NCI-H226 (cell line): ENCODE data around the gene TMEM143.
"Not testable (repeated sequence)": the region's sequence is repeated elsewhere in the genome, so short reads cannot be mapped to it uniquely, and the experiment has no call there.

Source experiments
- DNase-seq: peaks from one replicate; pipeline ENCODE4 v3.0.0-alpha.2; 2015

TMEM143 gene

DNA sequence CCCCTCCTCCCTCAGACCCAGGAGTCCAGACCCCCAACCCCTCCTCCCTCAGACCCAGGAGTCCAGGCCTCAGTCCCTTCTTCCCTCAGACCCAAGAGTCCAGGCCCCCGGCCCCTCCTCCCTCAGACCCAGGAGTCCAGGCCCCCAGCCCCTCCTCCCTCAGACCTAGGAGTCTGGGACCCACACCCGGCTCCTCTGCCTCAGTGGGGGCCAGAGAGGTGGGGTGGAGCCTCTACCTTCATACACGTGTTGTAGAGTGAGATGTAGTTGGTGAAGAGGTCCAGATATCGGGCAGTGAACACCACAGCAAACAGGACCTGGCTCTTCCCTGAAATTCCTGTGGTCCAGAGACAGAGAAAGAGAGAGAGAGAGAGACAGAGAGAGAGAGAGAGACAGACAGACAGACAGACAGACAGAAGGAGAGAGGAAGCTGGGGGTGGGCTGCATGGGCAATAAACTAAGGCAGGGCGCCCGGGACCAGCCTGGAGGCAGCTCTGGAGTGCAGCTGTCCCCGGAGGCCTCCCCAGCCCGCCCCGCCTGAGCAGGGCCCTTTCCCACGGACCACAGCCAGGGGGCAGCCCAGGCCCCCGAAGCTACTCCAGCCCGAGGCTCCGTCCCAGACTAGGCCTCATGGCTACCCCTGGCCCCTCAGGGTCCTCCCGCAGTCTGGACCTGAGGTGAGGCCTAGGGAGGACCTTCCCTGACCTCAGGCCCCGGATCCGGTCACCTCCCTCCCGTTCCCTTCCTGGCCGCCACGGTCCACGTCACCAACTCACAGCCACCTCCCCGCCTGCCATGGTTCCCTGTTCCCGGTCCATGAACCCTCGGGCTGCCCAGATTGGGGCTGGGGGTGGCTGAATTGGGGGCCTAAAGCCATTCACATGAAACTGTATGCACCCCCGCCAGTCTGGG lies 26.7 kb upstream of the TMEM143 start:
- peak; percentile 29 for DNase-seq

DNA sequence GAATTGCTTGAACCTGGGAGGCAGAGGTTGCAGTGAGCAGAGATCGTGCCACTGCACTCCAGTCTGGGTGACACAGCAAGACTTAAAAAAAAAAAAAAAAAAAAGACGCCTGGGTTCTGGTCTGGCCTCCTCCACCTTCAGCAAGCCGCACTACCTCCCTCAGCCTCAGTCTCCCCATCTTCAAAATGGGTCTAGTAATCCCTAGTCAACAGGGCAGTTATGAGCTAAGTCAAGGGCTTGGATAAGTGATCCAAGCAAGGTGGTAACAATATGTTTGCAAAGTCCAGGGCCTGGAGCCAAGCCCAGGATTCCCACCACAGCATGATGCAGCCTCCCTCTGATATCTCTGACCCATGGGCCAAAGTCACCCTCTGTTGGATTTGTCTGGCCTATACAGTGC lies 23.2 kb upstream of the TMEM143 start:
- no peak for DNase-seq

GRCh38 chr19:48385461-48386087 lies 21.8 kb upstream of the TMEM143 start:
- DNase-seq = no peak

- no peak for DNase-seq
Measured at GRCh38 chr19:48382286-48382685, 18.5 kb upstream of the TMEM143 start.

GRCh38 chr19:48381178-48381950 lies 17.6 kb upstream of the TMEM143 start:
- DNase-seq = no peak

DNA sequence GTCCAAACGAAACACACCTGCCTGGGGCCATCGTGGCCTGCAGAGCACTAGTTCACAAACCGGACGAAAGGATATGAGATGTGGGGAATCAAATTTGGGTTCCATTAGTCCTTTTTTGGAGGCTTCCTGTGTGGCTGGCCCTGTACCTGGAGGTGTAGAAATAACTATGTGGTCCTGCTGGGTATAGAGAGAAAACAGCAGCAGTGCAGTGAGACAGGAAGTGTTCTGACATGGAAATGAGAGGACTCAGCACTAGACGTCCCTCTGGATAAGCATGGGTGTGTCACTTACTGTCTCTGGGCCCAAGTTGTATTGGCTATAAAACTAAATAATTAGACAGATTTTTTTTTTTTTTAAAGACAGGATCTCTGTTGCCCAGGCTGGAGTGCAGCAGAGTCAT lies 15.3 kb upstream of the TMEM143 start:
- DNase-seq = no peak

GRCh38 chr19:48378194-48378570 lies 14.4 kb upstream of the TMEM143 start:
- DNase-seq = no peak

GRCh38 chr19:48373567-48373966 lies 9.8 kb upstream of the TMEM143 start:
- DNase-seq = no peak

DNA sequence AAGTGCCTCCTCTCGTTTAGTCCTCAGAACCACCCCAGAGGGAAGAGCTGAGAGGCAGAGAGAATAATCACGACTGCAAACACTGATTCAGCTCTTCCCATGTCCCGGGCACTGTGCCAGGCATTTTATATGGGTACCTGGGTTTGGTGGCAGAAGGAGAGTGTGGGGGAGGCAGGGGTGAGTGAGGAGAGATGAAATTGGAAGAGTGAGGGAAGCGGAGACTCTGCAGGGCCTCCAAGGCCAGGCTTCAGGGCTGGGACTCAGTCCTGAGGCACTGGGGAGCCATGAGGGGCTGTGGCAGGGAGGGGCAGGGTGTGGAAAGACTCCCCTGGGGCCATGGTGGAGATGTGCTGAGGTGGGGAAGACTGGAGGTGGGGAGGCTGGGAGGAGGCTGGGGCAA lies 9.2 kb upstream of the TMEM143 start:
- DNase-seq = no peak

GRCh38 chr19:48371771-48372170 lies 8.0 kb upstream of the TMEM143 start:
- DNase-seq = not testable (repeated sequence)

DNA sequence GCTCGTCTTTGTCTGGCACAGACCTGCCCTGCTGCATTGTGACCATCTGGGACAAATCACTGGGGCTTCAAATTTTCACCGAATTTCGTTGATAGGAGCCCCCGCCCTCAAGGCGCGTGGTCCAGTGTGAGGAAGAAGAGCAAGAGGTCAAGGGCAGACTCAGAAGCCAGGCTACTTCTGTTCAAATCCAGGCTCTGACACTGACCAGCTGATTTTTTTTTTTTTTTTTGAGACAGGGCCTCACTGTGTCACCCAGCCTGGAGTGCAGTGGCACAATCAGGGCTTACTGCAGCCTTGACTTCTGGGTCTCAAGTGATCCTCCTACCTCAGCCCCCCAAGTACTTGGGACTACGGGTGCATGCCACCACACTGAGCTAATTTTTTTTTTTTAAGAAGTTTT lies 7.6 kb upstream of the TMEM143 start:
- DNase-seq = no peak

GRCh38 chr19:48370955-48371354 lies 7.2 kb upstream of the TMEM143 start:
- no peak for DNase-seq

- no peak for DNase-seq
Measured at GRCh38 chr19:48368936-48369335, 5.2 kb upstream of the TMEM143 start.

GRCh38 chr19:48367855-48368254 lies 4.1 kb upstream of the TMEM143 start:
- DNase-seq = no peak

GRCh38 chr19:48365602-48366001 lies 1.9 kb upstream of the TMEM143 start:
- no peak for DNase-seq

- no peak for DNase-seq
Measured at GRCh38 chr19:48364598-48365348, 1.0 kb upstream of the TMEM143 start.

GRCh38 chr19:48363500-48363809 lies 285 bp downstream of the TMEM143 start:
- peak; percentile 7 for DNase-seq

- DNase-seq = peak; percentile 99
Measured at GRCh38 chr19:48362716-48363499, 832 bp downstream of the TMEM143 start.

- no peak for DNase-seq
Measured at GRCh38 chr19:48361912-48362311, 1.8 kb downstream of the TMEM143 start.

- no peak for DNase-seq
Measured at GRCh38 chr19:48359123-48359522, 4.6 kb downstream of the TMEM143 start.

DNA sequence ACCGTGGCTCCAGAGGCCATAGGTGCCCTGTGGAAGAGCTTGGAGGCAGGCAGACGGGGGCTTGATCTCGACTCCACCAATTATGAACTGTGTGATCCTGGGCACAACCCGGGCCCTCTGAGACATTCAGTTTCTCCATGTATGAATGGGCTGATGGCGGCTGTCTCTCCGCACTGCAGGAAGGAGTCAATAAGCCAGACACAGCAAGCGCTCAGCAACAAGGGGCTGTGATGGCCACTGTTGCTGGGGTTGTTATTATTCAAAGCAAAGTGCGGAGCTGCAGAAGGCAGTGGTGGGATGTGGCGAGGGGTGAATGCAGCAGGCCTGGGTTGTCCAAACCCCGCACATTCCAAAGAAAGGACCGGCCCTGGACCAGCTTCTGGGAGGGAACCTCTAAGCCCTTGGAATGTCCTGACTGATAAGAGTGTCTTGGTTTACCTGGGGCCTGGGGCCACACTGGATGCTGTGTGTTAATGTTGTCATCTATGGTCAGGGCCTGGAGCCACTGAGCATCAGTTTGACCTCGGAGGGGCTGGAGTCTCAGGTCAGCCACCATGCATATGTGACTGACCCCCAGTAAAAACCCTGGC lies 8.3 kb downstream of the TMEM143 start:
- DNase-seq = no peak
